Measurements from ENCODE around the gene PGS1. TPM values are rescaled to one million over a fixed set of nuclear protein-coding genes. Genes with fewer than 3 reads are reported as not detected.
A peak's percentile ranks its signal among the peaks of the same experiment; 100 is the strongest.

The PGS1 gene
- total and polyA plus RNA-seq, 2 of the 8 experiments (the other 6 are each of a cell fraction or from before 2014, with no cell fraction given): 46.7 to 60.0 TPM

GRCh38 chr17:78460951-78461798 is 82.7 kb downstream of the PGS1 start:
- Histone ChIP-seq H3K27ac (ENCODE audit: low read depth, low read length) (no peak overlapping the region), H3K4me1 (replicated peaks in 1 of 4; ENCODE audit: control insufficient read depth in 3 of 4, insufficient read depth in 4 of 4, low read length in 3 of 4) (no peaks in the 10 kb centered on the region), H3K18ac (ENCODE audit: extremely low read depth, low read length) (no peak overlapping the region), H2AFZ (ENCODE audit: low read length) (no peak overlapping the region), H3K27me3 (replicated peaks in 1 of 4; ENCODE audit: control insufficient read depth in 3 of 4, extremely low read depth in 1 of 4, insufficient read depth in 3 of 4, low read length in 3 of 4) (no peaks in the 10 kb centered on the region), H2BK120ac (replicated peaks; ENCODE audit: low read depth, low read length) (no peak overlapping the region), H3K4me2 (ENCODE audit: insufficient read depth in 1 of 2, low read depth in 2 of 2, low read length in 2 of 2) (no peak overlapping the region), H4K5ac (ENCODE audit: insufficient read length, low read depth, low read length) (no peak overlapping the region), H4K91ac (replicated peaks; ENCODE audit: insufficient read length, low read length) (no peak overlapping the region), H3K14ac (ENCODE audit: insufficient read length) (no peak overlapping the region), H4K20me1 (replicated peaks in 1 of 2; ENCODE audit: control insufficient read depth in 1 of 2, insufficient read depth in 2 of 2, low read length in 2 of 2) (no peaks in the 10 kb centered on the region), H3K9me3 (ENCODE audit: insufficient read depth in 2 of 2, low read depth in 1 of 2, low read length in 1 of 2) (peaks cover 6% of the 10 kb centered on the region in 2 experiments; a peak in 2 of 4 replicates), H3K4ac (replicated peaks; ENCODE audit: insufficient read length, low read depth, low read length) (no peak overlapping the region), H4K8ac (ENCODE audit: extremely low read depth, insufficient read depth, low read length) (no peak overlapping the region), H3K23ac (ENCODE audit: insufficient read length) (no peak overlapping the region), H3K4me3 (ENCODE audit: extremely low read depth in 1 of 4, insufficient read depth in 2 of 4, low read depth in 3 of 4, low read length in 4 of 4) (no peak overlapping the region), H2AK5ac (ENCODE audit: low read depth, low read length) (no peak overlapping the region), H3K56ac (replicated peaks; ENCODE audit: insufficient read length, low read depth, low read length) (no peak overlapping the region), H3K23me2 (ENCODE audit: low read depth, low read length) (0 out of 2 replicates have a peak, but pooled peaks cover 3% of the 10 kb centered on the region), H3K79me2 (ENCODE audit: control insufficient read depth in 1 of 2, insufficient read depth in 2 of 2, low read length in 2 of 2) (no peaks in the 10 kb centered on the region), H3K9ac (replicated peaks in 1 of 4; ENCODE audit: extremely low read depth in 1 of 4, low read depth in 3 of 4, low read length in 3 of 4) (no peak overlapping the region), H2BK20ac (ENCODE audit: low read length) (no peak overlapping the region), H2BK15ac (ENCODE audit: low read length) (no peak overlapping the region), H3K36me3 (ENCODE audit: control insufficient read depth in 2 of 4, insufficient read depth in 4 of 4, low read length in 3 of 4) (no peaks in the 10 kb centered on the region), H3K79me1 (ENCODE audit: low read depth, low read length) (no peaks in the 10 kb centered on the region), H2BK5ac (ENCODE audit: low read depth, low read length) (no peak overlapping the region), H2BK12ac (ENCODE audit: low read depth, low read length) (no peak overlapping the region)
- TF ChIP-seq SRF (IDR thresholded peaks at IDR 0.05; ENCODE audit: low read depth, low read length) (no peak), SP2 (IDR thresholded peaks at IDR 0.05; ENCODE audit: low read length) (no peak), TCF12 (IDR thresholded peaks at IDR 0.05; ENCODE audit: low read depth, low read length) (no peak), BRCA1 (IDR thresholded peaks at IDR 0.05; ENCODE audit: low read depth, low read length) (no peak), CHD2 (IDR thresholded peaks at IDR 0.05; ENCODE audit: low read length) (no peak), NRF1 (IDR thresholded peaks at IDR 0.05; ENCODE audit: low read depth, low read length) (no peak), POLR2A (IDR thresholded peaks at IDR 0.05; ENCODE audit: control extremely low read depth in 1 of 2, low read depth in 2 of 2, low read length in 2 of 2) (no peak), KDM4A (IDR thresholded peaks at IDR 0.05; ENCODE audit: low read depth, low read length, severe bottlenecking) (no peak), NANOG (IDR thresholded peaks at IDR 0.05; ENCODE audit: insufficient read depth, low read depth, low read length, poor library complexity, severe bottlenecking) (no peak), CBX5 (IDR thresholded peaks at IDR 0.05; ENCODE audit: low read depth, low read length) (no peak), POU5F1 (IDR thresholded peaks at IDR 0.05; ENCODE audit: low read depth, low read length) (no peak), SIX5 (IDR thresholded peaks at IDR 0.05; ENCODE audit: low read depth, low read length) (no peak), PHF8 (conservative IDR thresholded peaks at IDR 0.05; ENCODE audit: low read depth, low read length) (no peak)
- FAIRE-seq (no peak), DNase-seq (ENCODE audit: low read depth in 1 of 2, low spot score in 2 of 2) (peak in 1 of 2 experiments; percentile 39)
- CTCF ChIA-PET (ENCODE audit: partially characterized antibody): interaction anchor here (0.6 to 3.2 kb wide), 7 partner anchors 10 to 211 kb away, joined by 3 to 19 read pairs (median 3); no protein-coding TSS in a partner anchor
- POLR2A ChIA-PET (ENCODE audit: partially characterized antibody): no interaction called here
- WGBS, 2 experiments (ENCODE audit: extremely low coverage in 1 of 2, insufficient coverage in 1 of 2, insufficient read length in 1 of 2, insufficient replicate concordance in 2 of 2, low coverage in 1 of 2, low lambda C conversion rate in 2 of 2, missing lambda C conversion rate in 1 of 2): 90% methylated on average over 33 of the region's 34 CpGs; no CpG with 5 or more reads in 1 of the 2 experiments
